ENCODE data around the gene SHANK2.
"Not testable (repeated sequence)": the region's sequence is repeated elsewhere in the genome, so short reads cannot be mapped to it uniquely, and the experiment has no call there.

GRCh38 chr11:71233896-71234852, 18.2 kb downstream of the SHANK2 start:
- TF ChIP-seq CTCF, POLR2A, POLR2AphosphoS5 (IDR thresholded peaks at IDR 0.05): not testable (repeated sequence)

Data from prostate gland (tissue), 2 donors.